Measurements from ENCODE around the gene CDH13. TPM values are rescaled to one million over a fixed set of nuclear protein-coding genes. Genes with fewer than 3 reads are reported as not detected.

The CDH13 gene
- total RNA-seq, 1 donor from 2014 or later = 14.3 TPM

DNA sequence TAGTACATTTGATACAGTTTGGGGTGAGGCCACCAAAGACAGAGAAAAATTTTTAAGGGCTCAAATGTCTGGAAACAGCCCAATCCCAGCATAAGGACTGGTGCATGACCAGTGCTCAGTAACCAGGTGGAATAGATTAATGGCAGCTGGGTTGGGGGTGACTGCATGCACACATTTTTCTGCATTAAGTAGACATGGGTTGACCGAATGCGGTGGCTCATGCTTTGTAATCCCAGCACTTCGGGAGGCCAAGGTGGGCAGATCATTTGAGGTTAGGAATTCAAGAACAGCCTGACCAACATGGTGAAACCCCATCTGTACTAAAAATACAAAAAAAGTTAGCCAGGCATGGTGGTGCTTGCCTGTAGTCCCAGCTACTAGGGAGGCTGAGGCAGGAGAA is 1060.0 kb downstream of the CDH13 start:
- Histone ChIP-seq H3K27ac (no peak overlapping the region), H3K27me3 (ENCODE audit: low read depth) (no peaks in the 10 kb centered on the region), H3K4me3 (no peak overlapping the region), H3K36me3 (no peaks in the 10 kb centered on the region), H3K4me1 (peaks cover 7% of the 10 kb centered on the region), H3K9me3 (no peaks in the 10 kb centered on the region)
- TF ChIP-seq CTCF (IDR thresholded peaks at IDR 0.05) = no peak
- intact Hi-C loops (cut with DNase I) = no loop called here
- DNase-seq (no peak), ATAC-seq (no peak)

GRCh38 chr16:83689385-83689831 is 1062.6 kb downstream of the CDH13 start:
- DNase-seq = no peak
- Histone ChIP-seq H3K9me3 (no peaks in the 10 kb centered on the region), H3K36me3 (no peaks in the 10 kb centered on the region), H3K27ac (no peak overlapping the region), H3K4me3 (no peak overlapping the region), H3K4me1 (peaks cover 7% of the 10 kb centered on the region), H3K27me3 (ENCODE audit: low read depth) (no peaks in the 10 kb centered on the region)
- intact Hi-C loops (cut with DNase I) = no loop called here
- no peak for TF ChIP-seq CTCF (IDR thresholded peaks at IDR 0.05)
- ATAC-seq = peak; percentile 53 to 54

GRCh38 chr16:83692224-83692623 is 1065.5 kb downstream of the CDH13 start:
- intact Hi-C loops (cut with DNase I) = no loop called here

DNA sequence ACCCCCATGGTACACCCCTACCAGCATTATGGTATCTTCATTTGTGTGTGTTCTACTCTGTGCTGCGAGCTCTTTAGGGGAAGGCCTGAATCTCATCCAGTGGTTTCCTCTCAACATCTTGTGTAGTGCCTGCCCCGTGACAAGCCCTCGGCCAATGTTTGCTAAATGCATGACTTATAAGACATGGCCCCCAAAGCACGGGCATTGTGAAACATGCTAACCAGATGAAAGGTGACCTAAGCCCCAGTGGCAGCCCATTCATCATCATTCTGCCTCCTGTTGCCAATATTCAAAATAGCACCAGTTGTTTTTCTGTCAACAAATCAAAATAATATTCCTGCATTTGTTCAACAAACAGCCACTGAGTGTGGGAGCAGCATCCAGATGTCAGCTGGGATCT is 1072.2 kb downstream of the CDH13 start:
- Histone ChIP-seq H3K27ac (no peak overlapping the region), H3K36me3 (no peaks in the 10 kb centered on the region), H3K27me3 (ENCODE audit: low read depth) (no peaks in the 10 kb centered on the region), H3K4me1 (no peaks in the 10 kb centered on the region), H3K9me3 (no peaks in the 10 kb centered on the region), H3K4me3 (no peak overlapping the region)
- no peak for DNase-seq
- ATAC-seq = peak; percentile 29 to 54
- TF ChIP-seq CTCF (IDR thresholded peaks at IDR 0.05) = no peak
- intact Hi-C loops (cut with DNase I) = no loop called here

More at GRCh38 chr16:83692224-83692623, 1065.5 kb downstream of the CDH13 start:
- Histone ChIP-seq H3K27me3 (ENCODE audit: low read depth) (no peaks in the 10 kb centered on the region), H3K4me1 (peaks cover 7% of the 10 kb centered on the region), H3K36me3 (no peaks in the 10 kb centered on the region), H3K4me3 (no peak overlapping the region), H3K9me3 (no peaks in the 10 kb centered on the region), H3K27ac (no peak overlapping the region)
- ATAC-seq (no peak), DNase-seq (no peak)
- TF ChIP-seq CTCF (IDR thresholded peaks at IDR 0.05) = no peak

DNA sequence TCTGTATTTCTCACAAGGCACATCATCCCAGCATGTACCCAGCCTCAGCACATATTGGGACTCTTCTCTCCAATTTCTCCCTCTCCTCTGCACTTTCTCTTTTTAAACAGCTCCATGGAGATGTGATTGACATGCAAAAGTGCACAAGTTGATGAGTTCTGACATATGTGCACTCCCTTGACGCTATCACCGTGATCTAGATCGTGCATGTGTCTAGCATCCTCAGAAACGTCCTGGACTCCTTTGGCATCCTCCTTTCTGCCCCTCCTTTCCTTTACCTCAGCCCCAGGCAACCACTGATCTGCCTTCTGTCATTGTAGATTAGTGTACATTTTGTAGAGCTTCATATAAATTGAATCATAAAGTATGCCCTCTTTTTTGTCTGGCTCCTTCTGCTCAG is 1073.0 kb downstream of the CDH13 start:
- Histone ChIP-seq H3K4me1 (no peaks in the 10 kb centered on the region), H3K27ac (no peak overlapping the region), H3K9me3 (no peaks in the 10 kb centered on the region), H3K27me3 (ENCODE audit: low read depth) (no peaks in the 10 kb centered on the region), H3K36me3 (no peaks in the 10 kb centered on the region), H3K4me3 (no peak overlapping the region)
- ATAC-seq (no peak), DNase-seq (no peak)
- no peak for TF ChIP-seq CTCF (IDR thresholded peaks at IDR 0.05)
- intact Hi-C loops (cut with DNase I) = no loop called here

DNA sequence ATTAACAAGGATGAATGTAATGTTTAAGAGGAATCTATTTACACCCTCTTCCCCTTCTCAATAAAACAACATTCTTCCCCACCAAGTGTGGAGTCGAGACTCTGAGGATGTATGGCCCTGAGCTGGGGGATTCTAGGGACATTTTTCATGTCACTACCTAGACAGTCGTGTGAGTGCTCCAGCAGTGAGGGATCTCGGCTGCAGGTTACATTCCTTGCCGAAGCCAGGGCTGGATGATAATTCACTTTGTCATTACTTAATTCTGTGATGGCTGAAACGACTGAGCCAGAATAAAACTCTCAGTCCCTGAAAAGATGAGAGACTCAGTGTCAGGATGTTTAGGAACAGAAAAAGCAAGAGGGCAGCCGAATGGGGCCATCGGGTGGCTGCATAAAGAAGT is 1074.1 kb downstream of the CDH13 start:
- no peak for DNase-seq
- Histone ChIP-seq H3K4me1 (no peaks in the 10 kb centered on the region), H3K9me3 (no peaks in the 10 kb centered on the region), H3K36me3 (no peaks in the 10 kb centered on the region), H3K27ac (no peak overlapping the region), H3K4me3 (no peak overlapping the region), H3K27me3 (ENCODE audit: low read depth) (no peaks in the 10 kb centered on the region)
- ATAC-seq = no peak
- intact Hi-C loops (cut with DNase I) = no loop called here
- TF ChIP-seq CTCF (IDR thresholded peaks at IDR 0.05) = no peak
